Cerebellar nuclear complex (tissue), 1 donor: Measurements from ENCODE around the gene MAPKAPK5.
"Not testable (repeated sequence)": the region's sequence is repeated elsewhere in the genome, so short reads cannot be mapped to it uniquely, and the experiment has no call there.

Experiments
- DNase-seq, 2 experiments: peaks; one replicate each; lab custom pipeline; 2025; lab: John Stamatoyannopoulos, UW

Gene MAPKAPK5

GRCh38 chr12:111886662-111887545 lies 44.9 kb downstream of the MAPKAPK5 start:
- no peak for DNase-seq

GRCh38 chr12:111887926-111888745 lies 46.1 kb downstream of the MAPKAPK5 start:
- no peak for DNase-seq

- DNase-seq: no peak
Observed at GRCh38 chr12:111893287-111893686, 51.3 kb downstream of the MAPKAPK5 start.

GRCh38 chr12:111894556-111894955 lies 52.5 kb downstream of the MAPKAPK5 start:
- no peak for DNase-seq

- DNase-seq: no peak
Observed at GRCh38 chr12:111901182-111901581, 59.2 kb downstream of the MAPKAPK5 start.

GRCh38 chr12:111904446-111904975 lies 62.5 kb downstream of the MAPKAPK5 start:
- no peak for DNase-seq

GRCh38 chr12:111905502-111905901 lies 63.5 kb downstream of the MAPKAPK5 start:
- DNase-seq: no peak

GRCh38 chr12:111907740-111908139 lies 65.7 kb downstream of the MAPKAPK5 start:
- DNase-seq: no peak

GRCh38 chr12:111925171-111925570 lies 83.1 kb downstream of the MAPKAPK5 start:
- no peak for DNase-seq

- DNase-seq: no peak
Observed at GRCh38 chr12:111926631-111927030, 84.6 kb downstream of the MAPKAPK5 start.

- no peak for DNase-seq
Observed at GRCh38 chr12:111927346-111927745, 85.3 kb downstream of the MAPKAPK5 start.

GRCh38 chr12:111932241-111932640 lies 90.2 kb downstream of the MAPKAPK5 start:
- no peak for DNase-seq

- DNase-seq: no peak
Observed at GRCh38 chr12:111936869-111937268, 94.8 kb downstream of the MAPKAPK5 start.

GRCh38 chr12:111937429-111937828 lies 95.4 kb downstream of the MAPKAPK5 start:
- DNase-seq: no peak

- no peak for DNase-seq
Observed at GRCh38 chr12:111942557-111942956, 100.5 kb downstream of the MAPKAPK5 start.

- DNase-seq: no peak
Observed at GRCh38 chr12:111943929-111944328, 101.9 kb downstream of the MAPKAPK5 start.

GRCh38 chr12:111950961-111951676 lies 109.1 kb downstream of the MAPKAPK5 start:
- DNase-seq: not testable (repeated sequence)
